Endometrial microvascular endothelial cells (primary cell): ENCODE measurements around the gene MNS1. TPM values are rescaled to one million over a fixed set of nuclear protein-coding genes. Genes with fewer than 3 reads are reported as not detected.

Experiments
- in situ Hi-C: cut with HindIII; loops from 2 replicates; pipeline ENCODE4 v1.10.0; 2017; ENCODE audit warnings: low sequenced_read_pairs, low pct_unique_long_range_greater_than_20kb; ENCODE audit errors: inconsistent ontology term
- total RNA-seq: library from RNA; depleted of rRNA; stranded (reverse); fragments of >200 nt; gene quantifications from one replicate; pipeline ENCODE4 v1.2.3, GENCODE V29; 2015; ENCODE audit errors: inconsistent ontology term

Gene MNS1, protein sequence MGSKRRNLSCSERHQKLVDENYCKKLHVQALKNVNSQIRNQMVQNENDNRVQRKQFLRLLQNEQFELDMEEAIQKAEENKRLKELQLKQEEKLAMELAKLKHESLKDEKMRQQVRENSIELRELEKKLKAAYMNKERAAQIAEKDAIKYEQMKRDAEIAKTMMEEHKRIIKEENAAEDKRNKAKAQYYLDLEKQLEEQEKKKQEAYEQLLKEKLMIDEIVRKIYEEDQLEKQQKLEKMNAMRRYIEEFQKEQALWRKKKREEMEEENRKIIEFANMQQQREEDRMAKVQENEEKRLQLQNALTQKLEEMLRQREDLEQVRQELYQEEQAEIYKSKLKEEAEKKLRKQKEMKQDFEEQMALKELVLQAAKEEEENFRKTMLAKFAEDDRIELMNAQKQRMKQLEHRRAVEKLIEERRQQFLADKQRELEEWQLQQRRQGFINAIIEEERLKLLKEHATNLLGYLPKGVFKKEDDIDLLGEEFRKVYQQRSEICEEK
- total RNA-seq: 1.0 TPM

DNA sequence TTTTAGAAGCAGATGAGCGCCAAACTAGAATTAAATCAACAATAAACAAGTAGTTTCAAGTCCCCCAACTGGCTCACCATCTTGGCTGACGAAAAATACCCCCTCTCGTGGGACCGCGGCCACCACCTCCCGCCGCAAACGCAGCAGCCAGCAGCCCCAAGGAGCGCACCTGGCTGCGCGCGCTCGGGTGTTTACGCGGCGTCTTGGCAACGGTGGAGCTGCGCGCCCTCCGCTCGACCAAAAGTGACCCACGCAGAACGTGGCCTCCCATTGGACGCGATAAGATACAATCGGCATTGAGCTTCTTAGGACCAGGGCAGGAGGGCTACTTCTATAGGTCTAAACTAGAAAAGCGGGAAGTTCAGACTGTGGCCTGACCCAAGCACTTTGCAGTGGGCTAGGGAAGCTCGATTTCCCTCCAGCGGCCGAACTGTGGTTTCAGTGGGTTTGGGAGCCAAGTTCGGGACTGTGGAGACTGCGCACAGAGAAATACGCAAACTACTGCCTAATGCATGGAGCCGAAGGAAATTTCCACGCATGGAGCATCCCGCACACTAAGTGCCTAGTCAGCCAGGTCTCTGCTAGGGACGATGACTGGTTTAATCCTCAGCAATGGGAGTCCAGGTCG is at the start of gene MNS1:
MNS1 (minus strand) TSS at position 245 of the 628 bp plus-strand sequence; CDS start at position 80, 165 bp downstream.
- in situ Hi-C loops: no loop called here

DNA sequence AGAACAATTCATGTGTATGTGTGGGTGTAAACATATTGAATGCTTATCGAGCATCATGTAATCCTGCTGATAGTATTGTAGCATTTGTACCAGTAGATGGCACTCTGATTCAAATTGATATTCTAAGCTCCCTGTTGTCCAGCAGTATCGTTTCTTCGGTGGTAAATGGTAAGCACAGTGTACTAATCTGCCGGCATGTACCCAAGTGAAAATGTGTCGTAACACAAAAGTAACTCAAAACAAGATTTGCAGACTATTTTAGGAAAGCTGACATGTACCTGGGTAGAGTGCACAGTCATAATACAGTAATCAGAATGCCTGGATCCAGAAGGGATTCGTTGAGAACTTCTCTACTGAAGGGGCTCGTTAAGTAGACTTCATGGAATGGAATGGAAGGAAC is 31.7 kb upstream of the MNS1 start:
- in situ Hi-C loops: loop anchor here (25.0 kb wide), 1 partner anchor 641 kb away; no protein-coding TSS in a partner anchor

DNA sequence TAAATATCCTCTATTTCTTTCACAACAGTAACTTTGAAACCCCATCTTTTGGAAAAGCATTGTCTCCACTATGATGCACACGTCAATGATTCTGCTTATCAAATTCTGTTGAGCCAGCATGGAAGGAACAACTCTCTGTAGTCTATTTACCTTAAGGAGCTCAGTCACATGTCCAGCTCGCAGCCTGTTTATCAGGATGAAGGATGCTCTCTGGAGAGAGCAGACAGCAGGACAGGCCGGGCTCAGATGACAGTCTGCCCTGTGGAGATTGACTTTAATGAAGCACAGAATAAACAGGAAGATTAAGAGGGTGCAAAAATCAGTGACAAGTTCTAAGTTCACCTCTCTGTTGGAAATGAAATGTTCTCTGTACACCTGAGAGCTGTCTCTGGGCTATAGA is 30.6 kb upstream of the MNS1 start:
- in situ Hi-C loops: loop anchor here (25.0 kb wide), 1 partner anchor 642 kb away; no protein-coding TSS in a partner anchor

DNA sequence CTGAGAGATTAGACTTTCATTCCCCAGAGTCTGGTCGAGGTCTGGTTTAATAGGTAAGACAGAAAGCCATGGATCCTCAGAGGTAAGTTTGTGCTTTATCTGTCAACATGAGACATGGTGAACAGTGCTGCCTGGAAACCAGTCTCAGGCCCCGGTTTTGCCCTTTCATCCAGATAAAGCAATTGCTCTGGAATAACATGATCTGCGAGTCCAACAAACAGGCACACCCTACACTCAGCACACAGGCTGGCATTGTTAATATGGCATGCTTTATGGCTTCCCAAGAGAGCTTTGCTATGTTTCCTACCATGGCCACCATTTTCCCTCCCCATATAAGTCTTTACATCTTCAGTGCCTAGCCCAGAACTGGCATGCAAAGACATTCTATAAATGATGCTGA is 30.1 kb upstream of the MNS1 start:
- in situ Hi-C loops: loop anchor here (25.0 kb wide), 1 partner anchor 642 kb away; no protein-coding TSS in a partner anchor

DNA sequence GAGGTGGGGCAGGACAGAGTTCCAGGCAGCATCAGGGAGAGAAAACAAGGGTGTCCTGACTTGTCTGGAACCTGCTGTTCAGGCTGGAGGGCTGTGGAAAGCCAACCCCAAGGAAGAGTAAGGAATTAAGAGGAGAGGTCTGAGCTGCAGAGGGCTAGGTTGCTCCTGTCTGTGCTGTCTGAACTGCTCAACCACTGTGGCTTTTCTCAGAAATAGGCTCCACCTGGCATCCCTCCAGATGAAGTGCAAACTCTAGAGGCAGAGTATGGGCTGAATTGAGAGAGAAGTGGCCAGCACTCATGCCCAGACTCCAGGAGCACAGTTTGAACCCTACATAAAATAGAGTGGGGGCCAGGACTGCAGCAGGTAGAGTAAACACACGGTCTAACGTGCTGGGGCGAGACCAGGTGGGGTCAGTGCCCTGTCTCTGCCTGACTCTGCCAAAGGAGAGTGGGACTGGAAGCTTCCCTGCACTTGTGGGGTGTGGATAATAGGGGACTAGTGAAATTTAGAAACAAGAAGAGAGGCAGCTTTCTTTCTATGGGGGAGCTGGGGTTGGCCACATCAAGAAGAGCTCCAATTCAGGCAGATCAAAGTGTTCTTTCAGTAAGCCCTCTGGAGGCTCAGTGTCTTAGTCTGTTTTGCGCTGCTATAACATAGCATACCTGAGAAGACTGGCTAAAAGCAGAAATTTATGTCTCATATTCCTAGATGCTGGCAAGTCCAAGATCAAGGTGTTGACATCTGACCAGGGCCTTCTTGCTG is 28.0 kb upstream of the MNS1 start:
- in situ Hi-C loops: loop anchor here (25.0 kb wide), 1 partner anchor 644 kb away; no protein-coding TSS in a partner anchor

DNA sequence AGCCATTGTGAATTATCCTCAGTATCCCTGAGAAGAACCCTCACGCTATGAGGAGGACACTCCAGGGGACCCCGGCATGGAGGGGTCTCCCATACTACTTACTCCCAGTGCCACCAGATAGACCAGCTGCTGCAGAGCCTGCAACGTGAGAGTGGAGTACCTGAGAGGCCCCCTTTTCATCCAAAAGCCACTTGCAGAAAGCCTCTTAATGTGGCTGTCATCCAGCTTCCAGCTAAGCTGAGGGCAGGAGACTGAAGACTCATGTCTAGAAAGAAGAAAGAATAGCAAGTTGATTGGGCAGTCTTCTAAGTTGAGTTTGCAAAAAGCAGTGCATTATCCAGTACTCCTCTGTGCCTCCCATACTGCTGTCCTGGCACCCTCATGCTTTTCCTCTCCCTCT is 27.3 kb upstream of the MNS1 start:
- in situ Hi-C loops: loop anchor here (25.0 kb wide), 1 partner anchor 645 kb away; no protein-coding TSS in a partner anchor

DNA sequence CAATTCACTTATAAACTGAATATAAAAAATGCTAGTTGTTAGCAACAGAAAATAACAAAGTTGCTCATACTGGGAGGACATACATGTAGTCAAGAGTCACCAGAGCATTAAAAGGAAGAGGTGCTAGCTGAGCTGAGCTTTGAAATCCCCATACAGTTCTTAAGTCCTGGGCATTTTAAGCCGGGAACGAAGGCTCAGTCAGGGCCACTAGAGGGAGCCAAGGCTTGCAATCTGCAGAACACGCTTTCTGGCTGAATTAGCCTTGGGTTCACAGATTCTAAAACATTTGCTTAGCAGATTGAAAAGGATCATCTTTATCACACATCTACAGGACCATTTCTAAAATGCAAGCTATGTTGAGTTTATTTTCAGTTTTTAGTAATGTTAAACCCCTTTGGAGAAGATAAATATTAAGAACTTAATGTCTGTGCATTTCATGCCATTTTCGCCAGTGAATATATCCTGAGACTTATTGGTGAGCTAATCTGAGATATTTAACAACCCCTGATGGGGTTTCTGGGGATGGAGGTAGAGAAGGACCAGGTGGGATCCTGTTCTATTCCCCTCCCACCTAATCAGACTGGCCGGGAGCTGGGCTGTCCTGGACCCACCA is 26.3 kb upstream of the MNS1 start:
- in situ Hi-C loops: loop anchor here (25.0 kb wide), 1 partner anchor 646 kb away; no protein-coding TSS in a partner anchor

DNA sequence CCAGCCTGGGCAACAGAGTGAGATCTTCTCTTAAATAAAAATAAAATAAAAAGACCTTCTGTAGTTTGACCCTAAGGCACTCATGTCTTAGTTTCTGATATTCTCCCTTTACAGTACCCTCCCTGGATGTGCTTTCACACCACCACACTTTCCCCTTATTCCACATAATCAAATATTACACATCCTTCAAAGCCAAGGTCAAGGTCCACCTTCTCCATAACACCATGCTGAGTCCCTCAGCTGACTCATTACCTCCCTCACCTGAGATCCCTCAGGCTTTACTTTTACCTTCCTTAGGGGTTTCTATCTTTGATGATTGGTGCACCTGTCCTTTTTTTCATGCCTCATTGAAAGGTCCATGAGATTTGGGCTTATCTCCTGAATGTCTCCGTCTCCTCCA is 25.5 kb upstream of the MNS1 start:
- in situ Hi-C loops: loop anchor here (25.0 kb wide), 1 partner anchor 647 kb away; no protein-coding TSS in a partner anchor

DNA sequence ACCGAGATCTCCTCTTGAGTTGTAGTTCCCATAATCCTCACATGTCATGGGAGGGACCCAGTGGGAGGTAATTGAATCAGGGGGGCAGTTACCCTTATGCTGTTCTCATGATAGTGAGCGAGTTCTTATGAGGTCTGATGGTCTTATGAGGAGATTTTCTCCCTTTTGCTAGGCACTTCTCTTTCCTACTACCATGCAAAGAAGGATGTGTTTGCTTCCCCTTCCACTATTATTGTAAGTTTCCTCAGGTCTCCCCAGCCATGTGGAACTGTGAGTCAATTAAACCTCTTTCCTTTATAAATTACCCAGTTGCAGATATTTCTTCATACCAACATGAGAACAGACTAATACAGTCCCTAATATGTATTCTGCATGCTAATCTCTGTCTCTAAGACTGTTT is 21.3 kb upstream of the MNS1 start:
- in situ Hi-C loops: loop anchor here (25.0 kb wide), 1 partner anchor 651 kb away; no protein-coding TSS in a partner anchor

DNA sequence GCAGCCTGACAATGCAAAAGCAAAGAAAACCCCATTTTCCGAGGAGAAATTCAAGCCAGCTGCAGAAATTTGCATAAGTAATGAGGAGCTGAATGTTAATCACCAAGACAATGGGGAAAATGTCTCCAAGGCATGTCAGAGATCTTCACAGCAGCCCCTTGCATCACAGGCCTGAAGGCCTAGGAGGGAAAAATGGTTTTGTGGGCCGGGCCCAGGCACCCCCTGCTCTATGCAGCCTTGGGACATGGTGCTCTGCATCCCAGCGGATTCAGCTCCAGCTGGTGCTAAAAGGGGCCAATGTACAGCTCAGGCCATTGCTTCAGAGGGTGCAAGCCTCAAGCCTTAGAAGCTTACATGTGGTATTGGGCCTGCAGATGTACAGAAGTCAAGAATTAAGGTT is 20.5 kb upstream of the MNS1 start:
- in situ Hi-C loops: loop anchor here (25.0 kb wide), 1 partner anchor 652 kb away; no protein-coding TSS in a partner anchor

DNA sequence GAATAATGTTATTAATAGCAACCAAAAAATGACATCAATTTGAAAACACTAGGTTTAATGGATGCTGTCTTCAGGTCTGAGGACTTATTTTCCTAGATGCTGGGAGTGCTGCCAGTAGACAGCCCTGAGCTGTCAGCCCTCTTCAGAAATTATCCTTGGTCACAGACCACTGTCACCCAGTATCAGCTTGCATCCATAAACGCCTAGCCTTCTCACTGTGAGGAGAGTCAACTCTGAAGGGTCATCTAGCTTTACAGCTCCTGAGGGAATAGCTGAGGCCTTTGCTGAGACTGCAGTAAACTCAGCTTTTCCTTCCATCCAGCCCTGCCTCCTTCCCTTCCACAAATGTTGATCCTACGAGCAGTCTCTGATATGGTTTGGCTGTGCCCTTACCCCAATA is 19.4 kb upstream of the MNS1 start:
- in situ Hi-C loops: loop anchor here (25.0 kb wide), 1 partner anchor 653 kb away; no protein-coding TSS in a partner anchor

DNA sequence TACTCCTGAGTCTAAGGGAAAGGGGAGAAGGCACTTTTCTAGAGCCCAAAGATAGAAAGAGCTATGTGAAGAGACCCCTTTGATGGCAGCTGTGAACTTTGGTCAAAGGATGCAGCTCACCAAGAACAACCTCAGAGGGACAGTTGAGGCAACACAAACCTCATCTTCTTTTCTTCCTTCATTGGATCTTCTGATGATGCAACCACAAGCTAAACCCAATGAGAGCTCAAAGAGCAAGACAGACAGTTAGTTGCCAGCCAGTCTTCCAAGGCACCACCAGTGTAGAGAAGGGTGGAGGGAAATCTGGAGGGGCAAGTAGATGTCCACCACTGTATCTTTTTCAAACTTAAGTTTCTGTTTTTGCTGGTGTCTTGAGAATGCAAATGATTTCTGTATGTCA is 10.4 kb upstream of the MNS1 start:
- in situ Hi-C loops: loop anchor here (25.0 kb wide), 1 partner anchor 662 kb away; no protein-coding TSS in a partner anchor

DNA sequence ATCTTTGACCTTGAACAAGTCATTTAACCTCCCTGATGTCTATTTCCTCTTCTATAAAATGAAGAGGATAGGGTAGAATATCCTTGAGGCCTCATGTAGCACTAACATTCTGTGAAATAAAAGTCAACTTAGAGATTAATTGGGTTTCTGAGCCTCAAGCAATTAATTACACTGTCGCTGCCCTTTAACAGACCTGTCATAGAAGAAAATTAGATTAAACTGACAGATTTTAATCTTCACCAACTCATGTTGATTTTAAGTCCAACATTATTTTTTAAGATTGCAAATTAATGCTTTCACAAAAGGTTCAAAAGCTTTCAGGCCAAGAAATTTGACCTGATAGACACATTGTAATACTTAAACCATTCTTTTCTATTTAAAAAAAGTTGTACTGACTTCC is 8.1 kb upstream of the MNS1 start:
- in situ Hi-C loops: no loop called here

DNA sequence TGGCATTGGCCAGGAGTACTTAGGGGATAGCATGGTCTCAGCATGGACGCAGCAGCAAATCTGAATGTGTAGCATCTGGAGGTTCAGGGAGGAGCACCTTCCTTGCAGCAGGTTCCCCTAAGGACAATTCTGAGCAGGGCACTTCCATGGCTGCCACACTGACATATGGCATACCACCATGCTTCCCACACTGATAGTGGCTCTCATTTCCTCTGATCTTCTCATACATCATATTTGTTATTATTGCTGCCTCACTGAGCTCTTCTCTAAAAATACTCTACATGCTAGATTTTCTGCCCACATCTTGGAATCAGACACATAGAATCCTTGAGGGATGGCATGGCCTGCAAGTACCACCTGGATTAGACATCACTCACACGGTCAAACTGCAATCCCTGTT is 7.3 kb upstream of the MNS1 start:
- in situ Hi-C loops: no loop called here

DNA sequence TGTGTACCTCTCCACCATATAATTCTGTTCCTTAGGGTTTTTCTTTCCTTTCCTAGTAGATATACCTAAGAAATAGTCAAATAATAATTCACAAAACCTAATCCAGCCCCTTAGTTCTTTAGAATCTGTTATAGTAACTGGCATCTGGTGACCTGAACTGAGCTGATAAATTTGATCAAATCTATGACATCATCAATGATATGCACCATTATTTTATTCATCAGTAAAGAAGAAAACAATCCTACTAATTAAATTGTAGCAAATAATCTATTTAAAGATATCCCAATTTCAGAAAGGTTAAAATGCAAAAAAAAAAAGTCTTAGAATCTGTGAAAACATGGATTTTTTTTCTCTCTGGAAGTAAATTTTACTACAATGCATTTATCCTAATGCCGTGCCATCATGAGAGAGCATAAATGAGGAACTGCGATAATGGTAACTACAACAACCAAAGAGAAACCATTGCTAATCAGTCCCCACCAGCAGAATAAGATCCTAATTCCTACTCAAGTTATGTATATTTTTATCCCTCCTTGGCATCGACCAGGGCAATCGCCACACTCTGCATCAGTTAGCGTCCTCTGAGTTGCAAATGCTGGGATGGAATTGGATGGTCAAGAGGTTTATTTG is 6.6 kb upstream of the MNS1 start:
- in situ Hi-C loops: no loop called here

DNA sequence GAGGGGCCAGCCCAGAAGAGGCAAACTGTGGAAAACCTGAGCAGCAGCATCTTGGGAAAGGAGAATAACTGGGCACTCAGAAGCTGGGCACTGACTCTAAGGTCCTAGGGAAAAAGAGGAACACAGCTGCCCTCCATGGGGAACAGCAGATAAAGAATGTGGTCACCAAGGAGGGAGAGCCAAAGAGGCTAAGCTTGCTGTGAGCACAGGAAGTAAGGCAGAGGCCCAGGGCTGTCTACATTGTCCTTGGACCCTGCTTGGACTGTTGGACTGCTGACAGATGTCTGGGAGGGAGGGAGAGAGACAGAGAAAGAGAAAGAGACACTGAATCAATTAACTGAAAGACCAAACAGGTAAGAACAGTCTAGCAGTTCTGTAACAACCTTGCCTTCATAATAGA is 4.5 kb upstream of the MNS1 start:
- in situ Hi-C loops: no loop called here

DNA sequence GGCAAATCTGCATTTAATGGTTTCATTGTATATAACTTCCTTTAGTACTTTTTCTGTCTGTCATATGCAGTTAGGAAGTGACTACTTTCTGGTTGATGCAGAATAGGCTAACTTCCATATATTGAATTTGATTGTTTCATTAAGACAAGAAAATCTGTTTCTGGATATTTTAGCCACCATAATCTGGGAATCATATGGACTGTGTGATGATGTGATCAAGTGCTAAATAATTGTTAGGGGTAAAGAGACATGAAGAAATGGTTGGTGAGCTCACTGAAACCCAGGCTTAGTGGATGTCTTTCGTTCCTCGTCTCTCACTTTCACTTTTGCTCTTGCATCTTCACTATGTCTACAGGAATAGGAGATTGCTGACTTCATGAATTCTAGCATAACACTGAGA is 3.5 kb upstream of the MNS1 start:
- in situ Hi-C loops: no loop called here

DNA sequence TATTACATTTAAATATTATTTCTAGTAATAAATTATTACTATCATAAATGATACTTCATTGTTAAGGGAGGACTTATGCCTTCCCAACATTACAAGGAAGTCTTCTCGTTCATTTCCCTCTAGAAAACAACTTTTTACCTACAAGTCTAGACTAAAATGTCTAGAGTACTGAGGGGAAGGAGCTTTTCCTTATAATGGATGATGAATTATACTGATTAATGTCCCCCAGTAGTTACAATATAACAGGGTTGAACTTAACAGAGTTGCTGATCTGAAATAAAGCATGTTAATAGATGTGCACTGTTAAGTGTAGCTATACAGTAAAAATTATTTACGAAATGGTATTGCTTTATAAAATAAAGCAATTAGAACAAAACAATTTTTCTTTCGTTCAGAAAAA is 2.7 kb upstream of the MNS1 start:
- in situ Hi-C loops: no loop called here
